AG20443 (cell line): Measurements from ENCODE around the gene RHBDL1.

Experiments
- DNase-seq: peaks from one replicate; pipeline ENCODE4 v3.0.0; 2012; ENCODE audit warnings: low spot score, mixed read lengths

RHBDL1 gene

DNA sequence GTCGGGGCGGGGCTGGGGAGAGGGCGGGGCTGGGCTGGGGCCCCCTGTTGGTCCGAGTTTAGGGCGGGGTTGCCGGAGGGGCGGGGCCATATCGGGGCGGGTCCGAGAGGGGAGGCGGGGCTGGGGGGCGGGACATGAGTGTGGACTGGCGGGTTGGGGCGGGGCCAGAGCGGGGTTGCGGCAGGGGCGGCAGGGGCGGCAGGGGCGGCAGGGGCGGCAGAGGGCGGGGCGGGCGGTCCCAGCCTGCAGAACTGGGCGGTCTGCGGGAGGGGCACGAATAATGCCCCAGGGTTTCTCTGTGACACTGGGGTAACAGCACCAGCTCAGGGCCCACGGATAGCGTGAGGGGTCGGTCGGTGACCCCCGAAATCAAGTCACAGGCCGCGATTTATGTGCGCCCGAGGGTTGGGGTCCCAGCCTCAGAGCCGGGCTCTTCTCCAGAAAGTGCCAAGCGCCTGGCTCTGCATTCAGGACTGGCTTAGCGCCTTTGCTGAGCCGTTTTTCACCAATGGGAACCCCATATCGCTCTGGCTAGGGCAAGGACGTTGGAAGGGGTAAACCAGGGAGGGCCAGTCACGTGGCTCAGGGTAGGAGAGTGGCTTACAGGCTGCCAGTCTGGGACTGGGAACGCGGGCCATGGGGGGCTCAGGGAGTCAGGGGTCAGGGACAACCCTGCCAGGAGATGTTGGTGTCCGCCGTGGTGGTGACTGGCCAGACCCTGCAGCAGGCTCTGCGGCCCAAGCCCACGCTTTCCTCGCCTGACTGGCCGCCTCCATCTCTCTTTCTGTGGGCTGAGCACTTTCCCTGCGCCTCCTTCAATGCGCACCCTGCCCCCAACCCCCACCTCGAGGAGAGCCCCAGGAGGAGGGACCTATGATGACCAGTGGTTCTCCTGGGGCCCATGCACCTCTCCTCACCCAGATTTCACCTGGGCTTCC, 38.1 kb upstream of the RHBDL1 start:
- peak; percentile 99 for DNase-seq

DNA sequence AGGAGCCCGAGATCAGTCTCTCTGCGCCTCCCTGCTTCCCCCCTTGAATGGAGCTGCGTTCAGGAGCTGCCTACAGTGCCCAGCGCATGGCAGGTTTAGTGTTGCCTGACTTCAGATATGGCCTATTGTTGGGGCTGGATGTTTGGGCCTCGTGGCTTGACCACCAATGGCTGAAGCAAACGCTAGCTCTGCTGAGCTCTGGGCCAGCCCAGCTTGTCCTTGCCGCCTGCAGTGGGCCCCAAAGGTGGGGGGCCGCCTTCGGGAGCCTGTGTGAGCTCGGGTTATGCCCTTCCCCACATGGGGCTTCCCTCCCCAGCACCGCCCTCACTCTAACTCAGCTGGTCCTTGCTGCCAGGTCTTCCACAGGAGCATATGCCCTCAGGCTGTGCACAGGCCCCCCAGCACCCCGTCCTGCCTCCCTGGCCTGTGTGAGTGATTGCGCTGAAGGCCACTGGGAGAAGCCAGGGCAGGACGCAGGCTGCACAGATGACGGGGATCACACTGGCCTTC, 37.4 kb upstream of the RHBDL1 start:
- DNase-seq: no peak

- no peak for DNase-seq
Observed at GRCh38 chr16:638836-639235, 36.6 kb upstream of the RHBDL1 start.

GRCh38 chr16:640614-641013, 34.9 kb upstream of the RHBDL1 start:
- no peak for DNase-seq

DNA sequence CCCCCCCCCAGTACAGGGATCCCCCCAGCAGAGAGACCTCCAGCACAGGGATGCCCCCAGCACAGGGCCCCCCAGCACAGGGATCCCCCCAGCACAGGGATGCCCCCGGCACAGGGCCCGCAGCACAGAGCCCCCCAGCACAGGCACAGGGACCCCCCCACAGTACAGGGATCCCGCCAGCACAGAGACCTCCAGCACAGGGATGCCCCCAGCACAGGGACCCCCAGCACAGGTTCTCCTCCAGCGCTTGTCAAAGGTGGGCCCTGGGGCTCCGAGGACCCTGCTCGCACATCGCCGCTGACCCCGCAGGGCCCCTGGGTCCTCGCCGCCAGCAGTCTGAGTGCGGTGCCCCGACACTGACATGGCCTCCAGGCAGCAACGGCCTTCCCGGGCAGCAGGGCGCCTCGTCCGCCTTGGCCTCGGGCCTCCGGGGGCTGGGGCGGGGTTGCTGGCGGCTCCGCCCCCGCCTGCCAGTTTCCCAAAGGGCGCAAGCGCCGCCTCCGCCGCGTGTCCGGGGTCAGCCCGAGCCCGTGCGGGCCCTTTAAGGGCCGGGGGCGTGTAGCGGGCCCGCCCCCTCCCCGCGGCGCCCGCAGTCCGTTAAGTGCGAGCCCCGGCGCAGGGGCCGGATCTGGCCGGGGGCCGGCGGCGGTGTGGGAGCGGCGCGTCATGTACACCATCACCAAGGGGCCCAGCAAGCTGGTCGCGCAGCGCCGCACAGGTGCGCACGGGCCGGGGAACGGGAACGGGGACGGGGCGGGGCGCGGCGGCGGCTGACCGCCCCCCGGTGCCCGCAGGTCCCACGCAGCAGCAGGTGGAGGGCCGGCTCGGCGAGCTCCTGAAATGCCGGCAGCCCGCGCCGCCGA, 33.9 kb upstream of the RHBDL1 start, which contains the start of gene MCRIP2:
Gene MCRIP2 (plus strand): TSS at position 503 of the 863 bp plus-strand sequence. CDS start 164 bp downstream, at position 667.
- peak; percentile 93 for DNase-seq

GRCh38 chr16:642189-643049, 33.1 kb upstream of the RHBDL1 start:
- peak; percentile 45 for DNase-seq

DNA sequence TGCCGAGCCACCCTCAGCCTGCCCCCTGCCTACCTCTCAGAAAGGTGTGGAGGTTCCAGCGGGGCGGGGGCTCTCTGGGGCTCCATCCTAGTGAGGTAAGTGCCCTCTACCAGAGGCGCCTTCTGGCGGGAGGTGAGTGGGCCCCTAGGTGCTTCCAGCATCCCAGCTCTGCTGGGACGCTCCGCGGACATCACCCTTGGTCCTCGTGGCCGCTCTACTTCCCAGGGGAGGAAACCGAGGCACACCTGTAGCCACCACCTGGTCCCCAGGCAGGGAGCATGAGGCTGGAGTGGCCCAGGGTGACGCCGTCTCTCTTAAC, 32.5 kb upstream of the RHBDL1 start:
- DNase-seq: no peak

- no peak for DNase-seq
Observed at GRCh38 chr16:644556-644955, 30.9 kb upstream of the RHBDL1 start.

DNA sequence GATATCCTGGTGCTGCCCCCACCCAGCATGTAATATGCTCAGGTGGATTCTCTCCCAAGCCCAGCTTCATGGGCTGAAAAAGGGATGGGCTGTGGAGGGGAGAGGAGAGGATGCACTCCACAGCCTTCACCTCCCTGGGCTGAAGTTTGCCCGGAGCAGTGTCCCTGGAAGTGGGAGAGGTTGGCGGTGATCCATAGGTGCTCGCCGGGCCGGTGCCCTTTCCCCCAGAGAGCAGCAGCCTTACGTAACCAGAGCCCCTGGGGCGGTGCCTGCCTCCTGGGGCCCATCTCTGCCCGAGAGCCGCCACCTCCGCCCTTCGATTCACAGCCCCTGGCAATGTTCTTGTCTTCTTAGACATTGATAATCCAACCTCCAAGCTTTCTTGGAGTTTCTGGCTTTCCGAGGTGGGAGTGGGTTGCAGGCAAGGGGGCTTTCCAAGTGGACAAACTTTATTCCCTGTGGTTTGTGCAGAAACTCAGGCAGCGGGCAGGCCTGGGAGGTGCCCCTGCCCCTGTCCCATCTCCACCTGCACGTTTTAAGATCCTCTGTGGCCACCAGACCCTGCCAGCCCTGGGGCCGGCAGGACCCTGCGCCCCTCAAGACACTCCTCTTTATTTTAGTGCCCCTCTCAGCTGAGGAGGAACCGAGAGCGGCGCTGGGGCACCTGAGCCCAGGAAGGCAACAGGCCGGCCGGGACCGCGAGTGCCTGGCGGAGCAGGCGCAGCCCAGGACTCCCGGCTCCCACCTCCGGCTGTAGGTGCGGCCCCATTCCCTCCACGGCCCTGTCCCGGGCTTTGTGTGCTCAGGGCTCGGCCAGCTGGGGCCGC, 29.4 kb upstream of the RHBDL1 start:
- DNase-seq: no peak

- no peak for DNase-seq
Observed at GRCh38 chr16:646679-647172, 28.7 kb upstream of the RHBDL1 start.

GRCh38 chr16:647173-647902, 28.1 kb upstream of the RHBDL1 start:
- no peak for DNase-seq

GRCh38 chr16:648071-648780, 27.2 kb upstream of the RHBDL1 start:
- DNase-seq: peak; percentile 34

DNA sequence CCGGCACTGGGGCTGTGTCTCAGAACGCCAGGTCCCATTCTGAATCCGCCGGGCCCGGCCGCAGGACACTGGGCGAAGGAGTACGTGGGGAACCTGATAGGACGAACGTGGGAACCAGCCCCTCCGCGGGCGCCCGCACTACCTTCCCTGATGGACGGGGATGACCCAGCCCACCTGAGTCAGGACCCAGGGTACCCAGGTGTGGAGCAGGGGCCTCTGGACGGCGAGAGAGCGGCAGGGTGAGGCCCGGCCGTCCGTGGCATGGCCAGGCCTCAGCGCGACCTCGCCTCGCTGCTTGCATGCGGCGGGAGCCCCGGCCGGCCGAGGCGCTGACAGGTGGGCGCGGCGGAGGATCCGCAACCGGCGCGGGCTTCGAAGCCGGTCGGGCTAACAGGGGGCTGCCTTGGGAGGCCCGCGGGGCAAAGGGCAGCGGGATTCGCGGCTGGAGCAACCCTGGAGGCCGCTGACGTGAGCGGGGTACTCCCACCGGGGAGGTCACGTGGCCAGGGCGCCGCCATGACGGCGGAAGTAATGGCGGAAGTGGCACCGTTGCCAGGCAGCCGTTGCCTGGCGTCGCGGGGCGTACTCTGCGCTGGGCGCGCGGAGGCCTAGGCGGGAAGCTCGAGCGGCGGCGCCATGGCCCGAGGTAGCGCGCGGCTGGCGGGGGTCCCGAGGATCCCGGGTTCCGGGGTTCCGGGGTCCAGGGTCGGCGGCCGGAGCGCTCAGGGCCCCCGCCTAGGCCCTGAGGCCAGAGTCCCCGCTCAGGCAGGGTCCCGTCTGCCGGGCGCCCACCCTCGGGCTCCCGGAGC, 26.5 kb upstream of the RHBDL1 start, which contains the start of gene WDR90:
Gene WDR90 (plus strand): TSS at position 585 of the 809 bp plus-strand sequence. CDS start 52 bp downstream, at position 637.
- peak; percentile 97 for DNase-seq

DNA sequence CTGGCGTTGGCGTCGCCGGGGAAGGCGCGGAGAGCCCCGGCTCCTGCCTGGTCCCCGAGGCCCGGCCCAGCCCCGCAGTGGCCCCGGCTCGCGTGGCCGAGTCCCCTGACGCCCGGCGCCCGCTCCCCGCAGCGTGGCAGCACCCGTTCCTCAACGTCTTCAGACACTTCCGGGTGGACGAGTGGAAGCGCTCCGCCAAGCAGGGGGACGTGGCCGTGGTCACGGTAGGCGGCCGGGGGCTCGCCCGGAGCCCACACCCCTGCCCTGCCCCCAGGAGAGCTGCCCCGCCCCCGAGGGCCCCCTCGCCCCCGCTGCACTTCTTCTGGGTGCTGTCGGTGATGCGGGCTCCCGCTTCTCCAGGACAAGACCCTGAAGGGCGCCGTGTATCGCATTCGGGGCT, 25.8 kb upstream of the RHBDL1 start:
- peak; percentile 28 for DNase-seq

DNA sequence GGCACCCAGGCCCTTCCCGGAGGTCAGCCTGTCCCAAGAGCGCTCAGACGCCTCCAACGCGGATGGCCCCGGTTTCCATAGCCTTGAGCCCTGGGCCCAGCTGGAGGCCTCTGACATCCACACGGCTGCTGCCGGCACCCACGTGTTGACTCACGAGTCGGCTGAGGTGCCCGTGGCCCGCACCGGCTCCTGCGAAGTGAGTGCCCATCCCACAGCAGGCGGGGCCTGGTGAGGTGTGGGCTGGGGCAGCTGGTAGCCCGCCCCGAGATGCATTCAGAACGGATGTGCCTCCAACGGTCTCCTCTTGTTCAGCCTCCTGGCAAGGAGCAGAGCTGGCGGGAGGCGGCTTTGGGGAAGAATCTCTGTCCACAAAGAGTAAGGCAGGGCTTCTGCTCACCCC, 23.6 kb upstream of the RHBDL1 start:
- no peak for DNase-seq

GRCh38 chr16:652454-653305, 22.8 kb upstream of the RHBDL1 start:
- DNase-seq: no peak

GRCh38 chr16:654034-654433, 21.4 kb upstream of the RHBDL1 start:
- no peak for DNase-seq
